IMR-90 (cell line): Measurements from ENCODE around the gene SERPINA6. TPM values are rescaled to one million over a fixed set of nuclear protein-coding genes. Genes with fewer than 3 reads are reported as not detected.

Experiments used
- ATAC-seq: fragments of 200-7000 bp; cut with Tn5 transposase; 2 replicates; pipeline ENCODE4 v1.9.1; 2020; ENCODE audit warnings: low read depth, mild to moderate bottlenecking, moderate library complexity
- BruUV-seq: library from RNA; stranded (reverse); fragments of 400-500 nt; replicated peaks from 2 replicates; lab custom pipeline; 2021; lab: Mats Ljungman, UMichigan
- CTCF ChIA-PET: fragments of 300-600 bp; formaldehyde crosslinking; extraction: SDS; loops from one replicate; lab custom pipeline; 2021; ENCODE audit warnings: antibody characterized with exemption; lab: Yijun Ruan, JAX
- POLR2A ChIA-PET: fragments of 300-600 bp; sonication (Branson Sonifier 250); formaldehyde crosslinking; loops from one replicate; lab custom pipeline; 2022; ENCODE audit warnings: antibody characterized with exemption; ENCODE audit not compliant: unreplicated experiment; lab: Charles Lee
- DNase-seq: peaks from one replicate; pipeline ENCODE4 v3.0.0; 2013
- H2AFZ ChIP-seq: replicated peaks from 2 replicates; pipeline ENCODE3; 2013; ENCODE audit warnings: low read length, mild to moderate bottlenecking; ENCODE audit not compliant: poor library complexity
- H2AK5ac ChIP-seq: 2 replicates; pipeline ENCODE4 v1.6.1; 2013; ENCODE audit warnings: low read depth, low read length, inconsistent platforms
- H2AK9ac ChIP-seq: replicated peaks from 2 replicates; pipeline ENCODE3; 2013; ENCODE audit warnings: mild to moderate bottlenecking, low read depth, low read length, moderate library complexity; ENCODE audit not compliant: poor library complexity
- H2BK120ac ChIP-seq: 2 replicates; pipeline ENCODE4 v1.6.1; 2013; ENCODE audit warnings: low read depth, low read length, inconsistent platforms
- H2BK15ac ChIP-seq: 3 replicates; pipeline ENCODE4 v1.6.1; 2013; ENCODE audit warnings: low read depth, low read length, inconsistent platforms
- H2BK20ac ChIP-seq: 2 replicates; pipeline ENCODE4 v1.6.1; 2013; ENCODE audit warnings: low read depth, mild to moderate bottlenecking, inconsistent platforms, low read length, moderate library complexity
- H2BK5ac ChIP-seq: 2 replicates; pipeline ENCODE4 v1.6.1; 2013; ENCODE audit warnings: mild to moderate bottlenecking, low read depth, low read length, inconsistent platforms; ENCODE audit not compliant: poor library complexity, severe bottlenecking
- H3K14ac ChIP-seq: replicated peaks from 2 replicates; pipeline ENCODE4 v1.6.1; 2013; ENCODE audit warnings: low read depth, low read length, inconsistent platforms
- H3K18ac ChIP-seq: 2 replicates; pipeline ENCODE4 v1.6.1; 2013; ENCODE audit warnings: low read depth, low read length, control low read depth
- H3K23ac ChIP-seq: 2 replicates; pipeline ENCODE4 v1.6.1; 2013; ENCODE audit warnings: low read depth, low read length, inconsistent platforms
- H3K27ac ChIP-seq: 2 replicates; pipeline ENCODE4 v1.5.1; 2013; ENCODE audit warnings: mild to moderate bottlenecking, control low read depth, low read length; ENCODE audit not compliant: insufficient read depth
- H3K27me3 ChIP-seq: 2 replicates; pipeline ENCODE4 v1.6.1; 2013; ENCODE audit warnings: low read length; ENCODE audit not compliant: control insufficient read depth, insufficient read depth
- H3K36me3 ChIP-seq: 2 replicates; pipeline ENCODE4 v1.6.1; 2013; ENCODE audit warnings: low read length, mixed read lengths; ENCODE audit not compliant: control insufficient read depth, insufficient read depth
- H3K4ac ChIP-seq: 2 replicates; pipeline ENCODE4 v1.6.1; 2013; ENCODE audit warnings: low read depth, low read length, inconsistent platforms
- H3K4me1 ChIP-seq: 2 replicates; pipeline ENCODE4 v1.6.1; 2013; ENCODE audit warnings: low read length, mixed read lengths; ENCODE audit not compliant: control insufficient read depth, insufficient read depth
- H3K4me2 ChIP-seq: 2 replicates; pipeline ENCODE4 v1.6.1; 2013; ENCODE audit warnings: low read depth, mild to moderate bottlenecking, control low read depth, low read length, moderate library complexity
- H3K4me3 ChIP-seq: 2 replicates; pipeline ENCODE4 v1.5.1; 2013; ENCODE audit warnings: low read depth, mild to moderate bottlenecking, control low read depth, low read length, moderate library complexity; ENCODE audit not compliant: insufficient read depth
- H3K56ac ChIP-seq: 2 replicates; pipeline ENCODE4 v1.6.1; 2013; ENCODE audit warnings: low read length, inconsistent platforms; ENCODE audit not compliant: insufficient read depth; ENCODE audit errors: extremely low read depth
- H3K79me1 ChIP-seq, 2 experiments: 2 replicates each; pipeline ENCODE4 v1.6.1; 2013; ENCODE audit warnings: low read length in 2 of 2, inconsistent platforms in 1 of 2, low read depth in 1 of 2
- H3K9ac ChIP-seq: 2 replicates; pipeline ENCODE4 v1.6.1; 2013; ENCODE audit warnings: low read depth, low read length, control low read depth
- H3K9me1 ChIP-seq: 2 replicates; pipeline ENCODE4 v1.6.1; 2013; ENCODE audit warnings: low read length, inconsistent platforms; ENCODE audit not compliant: insufficient read depth
- H3K9me3 ChIP-seq: 2 replicates; pipeline ENCODE4 v1.6.1; 2013; ENCODE audit warnings: low read length; ENCODE audit not compliant: control insufficient read depth, insufficient read depth
- H4K20me1 ChIP-seq: 2 replicates; pipeline ENCODE4 v1.6.1; 2013; ENCODE audit warnings: low read length, inconsistent platforms; ENCODE audit not compliant: insufficient read depth
- H4K5ac ChIP-seq: 2 replicates; pipeline ENCODE4 v1.6.1; 2013; ENCODE audit warnings: mild to moderate bottlenecking, low read depth, low read length, control low read depth
- H4K8ac ChIP-seq, 2 experiments: 2 replicates each; pipeline ENCODE4 v1.6.1; 2013; ENCODE audit warnings: low read depth in 2 of 2, low read length in 2 of 2, control low read depth in 1 of 2, inconsistent platforms in 1 of 2
- H4K91ac ChIP-seq: 2 replicates; pipeline ENCODE4 v1.6.1; 2013; ENCODE audit warnings: low read depth, low read length, inconsistent platforms; ENCODE audit not compliant: insufficient read depth
- BHLHE40 ChIP-seq: fragments of 150-350 bp; IDR thresholded peaks from 2 replicates; pipeline ENCODE4 v1.6.1; 2016; ENCODE audit warnings: mild to moderate bottlenecking, low read depth, low read length
- CEBPB ChIP-seq: IDR thresholded peaks from 2 replicates; pipeline ENCODE4 v1.6.1; 2012; ENCODE audit warnings: low read depth, low read length, improper control_type of control experiment
- CTCF ChIP-seq: conservative IDR thresholded peaks from 2 replicates; pipeline ENCODE4 v1.5.1; 2012; ENCODE audit warnings: mild to moderate bottlenecking, low read depth, low read length, improper control_type of control experiment
- ELK1 ChIP-seq: fragments of 150-350 bp; IDR thresholded peaks from 2 replicates; pipeline ENCODE4 v1.6.1; 2016; ENCODE audit warnings: low read depth, mild to moderate bottlenecking, low read length, moderate library complexity, borderline replicate concordance
- FOS ChIP-seq: fragments of 150-350 bp; IDR thresholded peaks from 2 replicates; pipeline ENCODE4 v1.6.1; 2016; ENCODE audit warnings: low read depth, low read length
- MAFK ChIP-seq: IDR thresholded peaks from 2 replicates; pipeline ENCODE4 v1.6.1; 2012; ENCODE audit warnings: low read depth, low read length, improper control_type of control experiment
- MAZ ChIP-seq: IDR thresholded peaks from 2 replicates; pipeline ENCODE4 v1.6.1; 2012; ENCODE audit warnings: low read depth, mild to moderate bottlenecking, low read length, improper control_type of control experiment, moderate library complexity, borderline replicate concordance
- MXI1 ChIP-seq: IDR thresholded peaks from 2 replicates; pipeline ENCODE4 v1.6.1; 2012; ENCODE audit warnings: low read depth, mild to moderate bottlenecking, low read length, moderate library complexity, borderline replicate concordance
- NFE2L2 ChIP-seq: fragments of 150-350 bp; IDR thresholded peaks from 2 replicates; pipeline ENCODE4 v1.6.1; 2016; ENCODE audit warnings: low read depth, mild to moderate bottlenecking, low read length
- POLR2A ChIP-seq: IDR thresholded peaks from 2 replicates; pipeline ENCODE4 v1.6.1; 2012; ENCODE audit warnings: mild to moderate bottlenecking, low read depth, low read length
- RAD21 ChIP-seq: IDR thresholded peaks from 2 replicates; pipeline ENCODE4 v1.6.1; 2012; ENCODE audit warnings: low read length, improper control_type of control experiment
- RCOR1 ChIP-seq: IDR thresholded peaks from 2 replicates; pipeline ENCODE4 v1.6.1; 2012; ENCODE audit warnings: mild to moderate bottlenecking, low read length, improper control_type of control experiment; ENCODE audit not compliant: insufficient replicate concordance
- RFX5 ChIP-seq: IDR thresholded peaks from 2 replicates; pipeline ENCODE4 v1.8.0; 2012; ENCODE audit warnings: low read depth, mild to moderate bottlenecking, low read length, moderate library complexity
- SMC3 ChIP-seq: fragments of 150-350 bp; IDR thresholded peaks from 2 replicates; pipeline ENCODE4 v1.6.1; 2016; ENCODE audit warnings: low read depth, mild to moderate bottlenecking, antibody characterized with exemption, low read length, moderate library complexity
- USF2 ChIP-seq: fragments of 150-350 bp; IDR thresholded peaks from 2 replicates; pipeline ENCODE4 v1.6.1; 2017; ENCODE audit warnings: mild to moderate bottlenecking, antibody characterized with exemption, low read length, low read depth
- WGBS, 2 experiments: methylation state at CpG; one replicate each; pipeline versions ENCODE4 v1.1.5 to v1.1.7; 2013; ENCODE audit warnings: missing lambda C conversion rate in 2 of 2; ENCODE audit not compliant: insufficient read length in 1 of 2; ENCODE audit errors: extremely low coverage in 2 of 2; 5-methylcytosine and 5-hydroxymethylcytosine counted together
- dilution Hi-C: fragments of 300-500 bp; cut with HindIII; formaldehyde crosslinking; loops from one replicate; pipeline ENCODE4 v1.14.3; 2018; ENCODE audit warnings: low sequenced_read_pairs; ENCODE audit not compliant: unreplicated experiment
- in situ Hi-C: fragments of 300-500 bp; cut with MboI; formaldehyde crosslinking; loops from 3 replicates; pipeline ENCODE4 v1.14.3; 2019; ENCODE audit warnings: low sequenced_read_pairs, inconsistent platforms, mixed read lengths
- intact Hi-C: fragments of 100-400 bp; cut with micrococcal nuclease; formaldehyde crosslinking; loops from 2 replicates; pipeline ENCODE4 v1.10.0; 2022
- polyA plus RNA-seq, 3 experiments: library from polyadenylated mRNA; depleted of rRNA; stranded (reverse); fragments of >200 nt; gene quantifications; 2 replicates each; pipeline ENCODE4 v1.2.3, GENCODE V29; 2012; ENCODE audit warnings: low replicate concordance in 1 of 3
- total RNA-seq: library from RNA; depleted of rRNA; stranded (reverse); fragments of >200 nt; gene quantifications from 2 replicates; pipeline ENCODE4 v1.2.3, GENCODE V29; 2012

The SERPINA6 gene
- total and polyA plus RNA-seq, 2 of the 4 experiments (the other 2 are of a cell fraction) = not detected

- no TSS peak for BruUV-seq
- H3K36me3 ChIP-seq = no peaks in the 10 kb centered on the region
- H4K20me1 ChIP-seq = no peaks in the 10 kb centered on the region
- no peaks in the 10 kb centered on the region; the same call in 1 of the 2 replicates for H3K27me3 ChIP-seq
- H4K91ac ChIP-seq = no peak overlapping the region
- ChIA-PET CTCF (no interaction called here), POLR2A (no interaction called here)
- H3K56ac ChIP-seq = no peak overlapping the region
- dilution Hi-C loops (no loop called here), intact Hi-C loops (loop anchor here (1.0 kb wide), 1 partner anchor 16 kb away; no protein-coding TSS in a partner anchor), in situ Hi-C loops (no loop called here)
- H2BK5ac ChIP-seq = no peak overlapping the region
- no peaks in the 10 kb centered on the region for H3K79me1 ChIP-seq
- H3K4ac ChIP-seq = no peak overlapping the region
- H2AK9ac ChIP-seq = no peak overlapping the region
- TF ChIP-seq NFE2L2 = no peak
- no peak for TF ChIP-seq USF2
- no peak for TF ChIP-seq BHLHE40
- no peak for TF ChIP-seq RFX5
- TF ChIP-seq POLR2A = no peak
- no peak for TF ChIP-seq CTCF
- no peak for TF ChIP-seq MAFK
- no peak for TF ChIP-seq RAD21
- TF ChIP-seq CEBPB = no peak
- TF ChIP-seq RCOR1 = no peak
- no peak for TF ChIP-seq SMC3
- no peak for TF ChIP-seq FOS
- no peak for TF ChIP-seq MAZ
- no peak for TF ChIP-seq MXI1
- no peak for TF ChIP-seq ELK1
- H2AFZ ChIP-seq = no peak overlapping the region
- DNase-seq (no peak), ATAC-seq (no peak)
- 100% methylated on average over 1 of the region's 3 CpGs; no CpG with 5 or more reads in 1 of the 2 experiments for WGBS, 2 experiments
- H4K8ac ChIP-seq = no peak overlapping the region
- no peak overlapping the region for H3K9ac ChIP-seq
- no peak overlapping the region for H2BK120ac ChIP-seq
- H2BK20ac ChIP-seq = no peak overlapping the region
- 0 out of 2 replicates have a peak, but pooled peaks cover 4% of the 10 kb centered on the region for H3K9me1 ChIP-seq
- no peak overlapping the region for H4K5ac ChIP-seq
- H3K14ac ChIP-seq = no peak overlapping the region
- H2AK5ac ChIP-seq = no peak overlapping the region
- H3K4me2 ChIP-seq = no peak overlapping the region
- no peak overlapping the region for H3K4me3 ChIP-seq
- no peak overlapping the region for H2BK15ac ChIP-seq
- H3K23ac ChIP-seq = no peak overlapping the region
- H3K18ac ChIP-seq = no peak overlapping the region
- no peak overlapping the region for H3K27ac ChIP-seq
- H3K9me3 ChIP-seq = no peaks in the 10 kb centered on the region
- H3K4me1 ChIP-seq = no peaks in the 10 kb centered on the region
Observed at GRCh38 chr14:94364037-94364436, 40.9 kb upstream of the SERPINA6 start.
